ENCODE measurements around the gene EN1.

The EN1 gene

GRCh38 chr2:118861731-118862130 lies 14.3 kb upstream of the EN1 start:
- H2AFZ ChIP-seq (ENCODE audit: low read length), result no peak overlapping the region
- H3K9ac ChIP-seq (ENCODE audit: low read depth, low read length, poor library complexity, severe bottlenecking), result no peak overlapping the region
- no peak overlapping the region for H3K4me2 ChIP-seq (ENCODE audit: low read depth, low read length, poor library complexity, severe bottlenecking)
- TF ChIP-seq EZH2phosphoT487 (IDR thresholded peaks at IDR 0.05; ENCODE audit: borderline replicate concordance) (no peak), CTCF (conservative IDR thresholded peaks at IDR 0.05; ENCODE audit: low read length) (no peak)
- H3K9me3 ChIP-seq (ENCODE audit: insufficient read depth, low read depth, low read length), result no peaks in the 10 kb centered on the region
- H4K20me1 ChIP-seq (ENCODE audit: insufficient read depth, low read length, poor library complexity, severe bottlenecking), result no peaks in the 10 kb centered on the region
- H3F3A ChIP-seq (ENCODE audit: low read depth), result no peaks in the 10 kb centered on the region
- no peaks in the 10 kb centered on the region for H3K79me2 ChIP-seq (ENCODE audit: insufficient read depth, low read length)
- no peaks in the 10 kb centered on the region for H3K27me3 ChIP-seq (ENCODE audit: insufficient read depth, low read length, poor library complexity, severe bottlenecking)
- no peak overlapping the region for H3K4me3 ChIP-seq (ENCODE audit: low read length, poor library complexity, severe bottlenecking)
- no peaks in the 10 kb centered on the region for H3K36me3 ChIP-seq (ENCODE audit: insufficient read depth, low read length)
- H3K4me1 ChIP-seq (ENCODE audit: insufficient read depth, low read length, poor library complexity, severe bottlenecking), result no peaks in the 10 kb centered on the region
- H3K9me2 ChIP-seq (replicated peaks; ENCODE audit: low read depth, low read length), result no peaks in the 10 kb centered on the region

- H2AFZ ChIP-seq (ENCODE audit: low read length), result no peak overlapping the region
- H3K4me2 ChIP-seq (ENCODE audit: low read depth, low read length, poor library complexity, severe bottlenecking), result no peak overlapping the region
- TF ChIP-seq CTCF (conservative IDR thresholded peaks at IDR 0.05; ENCODE audit: low read length), result no peak
- TF ChIP-seq EZH2phosphoT487 (IDR thresholded peaks at IDR 0.05; ENCODE audit: borderline replicate concordance), result no peak
Measured at GRCh38 chr2:118861242-118861641, 13.8 kb upstream of the EN1 start.

GRCh38 chr2:118860506-118860905 lies 13.1 kb upstream of the EN1 start:
- Histone ChIP-seq H3K4me2 (ENCODE audit: low read depth, low read length, poor library complexity, severe bottlenecking) (no peak overlapping the region), H3K4me3 (ENCODE audit: low read length, poor library complexity, severe bottlenecking) (no peak overlapping the region), H3F3A (ENCODE audit: low read depth) (no peaks in the 10 kb centered on the region), H3K27me3 (ENCODE audit: insufficient read depth, low read length, poor library complexity, severe bottlenecking) (no peaks in the 10 kb centered on the region), H3K9ac (ENCODE audit: low read depth, low read length, poor library complexity, severe bottlenecking) (no peak overlapping the region), H3K9me2 (replicated peaks; ENCODE audit: low read depth, low read length) (no peaks in the 10 kb centered on the region), H3K36me3 (ENCODE audit: insufficient read depth, low read length) (no peaks in the 10 kb centered on the region), H4K20me1 (ENCODE audit: insufficient read depth, low read length, poor library complexity, severe bottlenecking) (no peaks in the 10 kb centered on the region), H3K4me1 (ENCODE audit: insufficient read depth, low read length, poor library complexity, severe bottlenecking) (no peaks in the 10 kb centered on the region), H2AFZ (ENCODE audit: low read length) (no peak overlapping the region), H3K9me3 (ENCODE audit: insufficient read depth, low read depth, low read length) (0 out of 2 replicates have a peak, but pooled peaks cover 3% of the 10 kb centered on the region), H3K79me2 (ENCODE audit: insufficient read depth, low read length) (no peaks in the 10 kb centered on the region)
- no peak for TF ChIP-seq EZH2phosphoT487 (IDR thresholded peaks at IDR 0.05; ENCODE audit: borderline replicate concordance)

More at GRCh38 chr2:118861242-118861641, 13.8 kb upstream of the EN1 start:
- Histone ChIP-seq H3K4me1 (ENCODE audit: insufficient read depth, low read length, poor library complexity, severe bottlenecking) (no peaks in the 10 kb centered on the region), H3K79me2 (ENCODE audit: insufficient read depth, low read length) (no peaks in the 10 kb centered on the region), H4K20me1 (ENCODE audit: insufficient read depth, low read length, poor library complexity, severe bottlenecking) (no peaks in the 10 kb centered on the region), H3K9me3 (ENCODE audit: insufficient read depth, low read depth, low read length) (0 out of 2 replicates have a peak, but pooled peaks cover 3% of the 10 kb centered on the region), H3F3A (ENCODE audit: low read depth) (no peaks in the 10 kb centered on the region), H3K9me2 (replicated peaks; ENCODE audit: low read depth, low read length) (no peaks in the 10 kb centered on the region), H3K9ac (ENCODE audit: low read depth, low read length, poor library complexity, severe bottlenecking) (no peak overlapping the region), H3K27me3 (ENCODE audit: insufficient read depth, low read length, poor library complexity, severe bottlenecking) (no peaks in the 10 kb centered on the region), H3K4me3 (ENCODE audit: low read length, poor library complexity, severe bottlenecking) (no peak overlapping the region), H3K36me3 (ENCODE audit: insufficient read depth, low read length) (no peaks in the 10 kb centered on the region)

GRCh38 chr2:118859157-118859770 lies 11.8 kb upstream of the EN1 start:
- TF ChIP-seq CTCF (conservative IDR thresholded peaks at IDR 0.05; ENCODE audit: low read length) (no peak), EZH2phosphoT487 (IDR thresholded peaks at IDR 0.05; ENCODE audit: borderline replicate concordance) (no peak)
- H4K20me1 ChIP-seq (ENCODE audit: insufficient read depth, low read length, poor library complexity, severe bottlenecking), result no peaks in the 10 kb centered on the region
- H3K9me2 ChIP-seq (replicated peaks; ENCODE audit: low read depth, low read length), result no peaks in the 10 kb centered on the region
- H3K9ac ChIP-seq (ENCODE audit: low read depth, low read length, poor library complexity, severe bottlenecking), result no peak overlapping the region
- H2AFZ ChIP-seq (ENCODE audit: low read length), result no peak overlapping the region
- H3K4me2 ChIP-seq (ENCODE audit: low read depth, low read length, poor library complexity, severe bottlenecking), result no peak overlapping the region
- H3K4me3 ChIP-seq (ENCODE audit: low read length, poor library complexity, severe bottlenecking), result no peak overlapping the region
- H3K79me2 ChIP-seq (ENCODE audit: insufficient read depth, low read length), result no peaks in the 10 kb centered on the region
- 0 out of 2 replicates have a peak, but pooled peaks cover 3% of the 10 kb centered on the region for H3K9me3 ChIP-seq (ENCODE audit: insufficient read depth, low read depth, low read length)
- no peaks in the 10 kb centered on the region for H3K4me1 ChIP-seq (ENCODE audit: insufficient read depth, low read length, poor library complexity, severe bottlenecking)
- H3K36me3 ChIP-seq (ENCODE audit: insufficient read depth, low read length), result no peaks in the 10 kb centered on the region
- no peaks in the 10 kb centered on the region for H3K27me3 ChIP-seq (ENCODE audit: insufficient read depth, low read length, poor library complexity, severe bottlenecking)
- no peaks in the 10 kb centered on the region for H3F3A ChIP-seq (ENCODE audit: low read depth)

Data from Loucy (cell line).